Neural crest cell (in vitro differentiated cells): Measurements from ENCODE around the gene LATS2. TPM values are rescaled to one million over a fixed set of nuclear protein-coding genes. Genes with fewer than 3 reads are reported as not detected.

Experiments
- DNase-seq: peaks from one replicate; pipeline ENCODE4 v3.0.0; 2021; ENCODE audit warnings: low read depth, mixed read lengths, low spot score
- H3K27ac Mint-ChIP-seq: one replicate; pipeline ENCODE4 v1.8.0; 2021; ENCODE audit warnings: mild to moderate bottlenecking, mixed read lengths; ENCODE audit not compliant: unreplicated experiment
- H3K27me3 Mint-ChIP-seq: 2 replicates; pipeline ENCODE4 v1.8.0; 2021; ENCODE audit warnings: low read depth, mild to moderate bottlenecking, mixed read lengths
- H3K36me3 Mint-ChIP-seq: 2 replicates; pipeline ENCODE4 v1.8.0; 2021; ENCODE audit warnings: low read depth, mild to moderate bottlenecking, mixed read lengths
- H3K4me1 Mint-ChIP-seq: 2 replicates; pipeline ENCODE4 v1.8.0; 2021; ENCODE audit warnings: mixed read lengths
- H3K4me3 Mint-ChIP-seq: one replicate; pipeline ENCODE4 v1.8.0; 2021; ENCODE audit warnings: mild to moderate bottlenecking, mixed read lengths
- H3K9me3 Mint-ChIP-seq: 2 replicates; pipeline ENCODE4 v1.8.0; 2021; ENCODE audit warnings: mixed read lengths
- total RNA-seq: library from RNA; stranded (reverse); gene quantifications from 2 replicates; pipeline ENCODE4 v1.2.1, GENCODE V29; 2021
- TF ChIP-seq, protein P1 (sequence below): fragments of 200-600 bp; sonication (generic); conservative IDR thresholded peaks from 2 replicates; pipeline ENCODE4 v1.5.0; 2021; ENCODE audit warnings: antibody characterized with exemption, mild to moderate bottlenecking

LATS2 gene
- total RNA-seq, 1 donor from 2014 or later, result 26.2 TPM

DNA sequence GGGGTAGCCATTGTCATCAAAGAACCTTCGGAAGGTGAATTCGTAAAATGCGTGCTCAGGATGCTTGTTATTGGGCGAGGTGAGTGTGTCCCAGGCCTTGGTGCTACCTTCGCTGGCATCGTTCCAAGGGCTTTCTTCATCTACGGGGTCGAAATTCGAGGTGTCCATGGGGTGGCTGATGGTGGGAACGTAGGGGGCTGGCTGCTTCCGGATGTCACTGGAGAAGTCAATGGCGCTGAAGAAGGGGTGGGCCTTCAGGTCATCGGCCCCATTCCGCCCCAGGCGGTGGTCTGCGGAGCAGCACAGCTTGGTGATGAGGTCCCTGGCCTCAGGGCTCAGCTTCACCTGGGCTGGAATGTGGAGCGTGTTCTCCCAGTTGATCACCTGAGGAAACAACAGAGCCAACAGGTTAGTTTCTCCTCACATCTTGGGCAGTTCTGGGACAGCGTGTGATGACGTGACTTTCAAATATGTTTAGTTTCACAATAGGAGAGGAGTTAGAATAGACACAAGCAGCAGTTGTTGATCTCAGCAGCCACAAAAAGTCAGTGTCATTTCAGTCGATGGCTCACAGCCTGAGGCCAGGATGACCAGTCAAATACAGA, 86.3 kb downstream of the LATS2 start:
- TF ChIP-seq, protein P1, sequence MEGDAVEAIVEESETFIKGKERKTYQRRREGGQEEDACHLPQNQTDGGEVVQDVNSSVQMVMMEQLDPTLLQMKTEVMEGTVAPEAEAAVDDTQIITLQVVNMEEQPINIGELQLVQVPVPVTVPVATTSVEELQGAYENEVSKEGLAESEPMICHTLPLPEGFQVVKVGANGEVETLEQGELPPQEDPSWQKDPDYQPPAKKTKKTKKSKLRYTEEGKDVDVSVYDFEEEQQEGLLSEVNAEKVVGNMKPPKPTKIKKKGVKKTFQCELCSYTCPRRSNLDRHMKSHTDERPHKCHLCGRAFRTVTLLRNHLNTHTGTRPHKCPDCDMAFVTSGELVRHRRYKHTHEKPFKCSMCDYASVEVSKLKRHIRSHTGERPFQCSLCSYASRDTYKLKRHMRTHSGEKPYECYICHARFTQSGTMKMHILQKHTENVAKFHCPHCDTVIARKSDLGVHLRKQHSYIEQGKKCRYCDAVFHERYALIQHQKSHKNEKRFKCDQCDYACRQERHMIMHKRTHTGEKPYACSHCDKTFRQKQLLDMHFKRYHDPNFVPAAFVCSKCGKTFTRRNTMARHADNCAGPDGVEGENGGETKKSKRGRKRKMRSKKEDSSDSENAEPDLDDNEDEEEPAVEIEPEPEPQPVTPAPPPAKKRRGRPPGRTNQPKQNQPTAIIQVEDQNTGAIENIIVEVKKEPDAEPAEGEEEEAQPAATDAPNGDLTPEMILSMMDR, result no peak
- Mint-ChIP-seq H3K36me3 (peaks cover 21% of the 10 kb centered on the region), H3K9me3 (no peaks in the 10 kb centered on the region), H3K4me3 (no peak overlapping the region), H3K4me1 (peaks cover 5% of the 10 kb centered on the region), H3K27me3 (no peaks in the 10 kb centered on the region), H3K27ac (peak overlapping the region; percentile 52)
- no peak for DNase-seq

DNA sequence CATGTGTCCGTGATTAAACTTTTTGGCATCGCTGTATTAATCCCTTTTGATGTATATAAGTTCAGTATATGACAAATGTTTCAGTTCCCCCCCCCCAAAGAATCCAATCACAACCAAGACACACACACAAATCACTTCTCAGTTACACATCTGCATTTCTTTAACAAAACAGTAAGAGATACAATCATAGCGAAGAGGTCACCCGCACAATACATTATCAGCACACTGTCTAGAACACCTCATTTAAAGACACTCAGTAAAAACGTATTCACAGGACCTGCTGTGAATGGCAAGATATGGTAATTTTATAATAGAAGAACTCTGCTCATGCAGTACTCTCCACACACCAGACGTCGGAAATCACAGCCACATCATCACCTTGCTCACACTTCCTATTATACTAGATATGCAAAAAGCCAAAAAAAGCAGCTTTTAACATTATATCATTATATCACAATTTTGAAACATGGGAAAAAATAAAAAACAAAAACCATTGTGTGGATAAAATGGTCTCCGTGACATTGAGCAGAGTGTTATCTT, 87.4 kb downstream of the LATS2 start:
- TF ChIP-seq, protein P1, result no peak
- Mint-ChIP-seq H3K27ac (no peak overlapping the region), H3K4me3 (no peak overlapping the region), H3K4me1 (peaks cover 5% of the 10 kb centered on the region), H3K9me3 (no peaks in the 10 kb centered on the region), H3K27me3 (no peaks in the 10 kb centered on the region), H3K36me3 (peaks cover 21% of the 10 kb centered on the region)
- DNase-seq, result no peak

DNA sequence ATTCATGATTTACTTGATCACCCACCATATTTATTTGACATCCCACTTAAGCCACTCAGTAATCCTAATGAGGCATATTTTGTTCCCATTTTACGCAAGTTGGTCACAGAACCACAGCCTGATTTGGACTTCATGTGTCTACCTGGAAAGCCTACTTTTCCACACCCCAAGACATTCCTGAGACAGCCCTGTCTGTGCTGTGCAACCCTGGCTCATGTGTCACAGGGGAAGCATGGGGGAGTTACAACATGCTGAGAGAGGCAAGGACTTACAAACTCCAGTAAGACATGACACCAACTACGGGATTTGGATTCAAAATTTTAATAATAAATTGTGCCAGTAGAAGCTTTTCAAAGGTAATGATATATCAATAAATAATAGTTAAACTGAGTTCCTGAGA, 88.7 kb downstream of the LATS2 start:
- H3K4me1 Mint-ChIP-seq, result peaks cover 5% of the 10 kb centered on the region
- no peak overlapping the region for H3K4me3 Mint-ChIP-seq
- H3K9me3 Mint-ChIP-seq, result no peaks in the 10 kb centered on the region
- peaks cover 21% of the 10 kb centered on the region for H3K36me3 Mint-ChIP-seq
- no peaks in the 10 kb centered on the region for H3K27me3 Mint-ChIP-seq
- no peak overlapping the region for H3K27ac Mint-ChIP-seq
- TF ChIP-seq, protein P1, result no peak
- DNase-seq, result no peak

DNA sequence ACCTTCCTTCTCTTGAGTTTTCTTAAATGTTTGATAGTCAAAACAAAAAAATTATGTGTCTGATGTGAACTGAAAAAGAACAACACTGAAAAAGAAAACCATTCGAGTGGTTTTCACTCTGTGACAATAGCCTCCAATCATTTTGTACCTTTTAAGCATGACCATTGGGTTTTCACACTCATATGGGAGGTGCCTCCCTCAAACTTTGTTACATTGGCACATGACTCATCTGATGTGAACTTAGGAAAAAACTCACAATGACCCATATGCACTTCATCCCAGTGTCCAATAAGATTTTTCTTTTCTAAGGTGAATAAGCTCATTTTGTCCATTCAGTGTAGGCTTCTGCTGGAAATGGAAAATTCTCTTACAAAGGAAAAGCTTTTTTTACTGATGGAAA, 92.2 kb downstream of the LATS2 start:
- TF ChIP-seq, protein P1, result no peak
- H3K27ac Mint-ChIP-seq, result no peak overlapping the region
- no peak overlapping the region for H3K4me3 Mint-ChIP-seq
- no peak for DNase-seq
- H3K36me3 Mint-ChIP-seq, result peaks cover 4% of the 10 kb centered on the region
- peaks cover 2% of the 10 kb centered on the region for H3K9me3 Mint-ChIP-seq
- no peaks in the 10 kb centered on the region for H3K27me3 Mint-ChIP-seq
- H3K4me1 Mint-ChIP-seq, result no peaks in the 10 kb centered on the region

DNA sequence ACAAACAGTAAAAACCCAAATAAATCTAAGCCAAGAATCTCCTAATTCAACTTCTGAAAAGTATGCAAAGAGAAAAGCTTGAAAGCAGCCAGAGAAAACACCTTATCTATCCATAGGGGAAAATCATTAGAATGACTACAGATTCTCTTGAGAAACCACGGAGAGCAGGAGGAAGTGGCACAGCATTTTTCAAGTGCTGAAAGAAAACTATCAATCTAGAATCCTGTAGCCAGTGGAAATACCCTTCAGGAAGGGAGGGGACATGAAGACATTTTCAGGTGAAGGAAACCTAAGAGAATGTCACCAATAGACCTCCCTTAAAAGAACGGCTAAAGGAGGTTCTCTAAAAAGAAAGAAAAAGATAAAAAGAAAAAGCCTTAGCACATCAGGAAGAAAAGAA, 92.6 kb downstream of the LATS2 start:
- TF ChIP-seq, protein P1, result no peak
- H3K36me3 Mint-ChIP-seq, result peaks cover under 1% of the 10 kb centered on the region
- H3K27ac Mint-ChIP-seq, result no peak overlapping the region
- H3K4me1 Mint-ChIP-seq, result no peaks in the 10 kb centered on the region
- H3K9me3 Mint-ChIP-seq, result peaks cover 2% of the 10 kb centered on the region
- no peak for DNase-seq
- no peaks in the 10 kb centered on the region for H3K27me3 Mint-ChIP-seq
- no peak overlapping the region for H3K4me3 Mint-ChIP-seq
